8988T (cell line): ENCODE results near the gene ALDH5A1.

Experiments used
- DNase-seq: peaks from one replicate; pipeline ENCODE4 v3.0.0; 2011

ALDH5A1 gene

DNA sequence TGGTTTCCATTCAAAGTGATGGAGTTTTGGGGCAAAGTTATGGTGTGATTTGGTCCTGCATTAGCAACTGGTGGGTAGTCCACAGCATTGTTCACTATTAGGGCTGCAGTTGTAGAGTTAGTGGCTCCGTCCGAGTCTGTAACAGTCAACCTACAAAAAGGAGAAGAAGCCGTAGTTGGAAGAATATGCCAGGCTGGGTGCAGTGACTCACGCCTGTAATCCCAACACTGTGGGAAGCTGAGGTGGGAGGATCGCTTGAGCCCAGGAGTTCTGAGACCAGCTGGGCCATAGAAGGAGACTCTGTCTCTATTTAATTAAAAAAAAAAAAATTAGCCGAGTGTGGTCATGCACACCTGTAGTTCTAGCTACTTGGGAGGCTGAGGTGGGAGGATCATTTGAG, 81.7 kb downstream of the ALDH5A1 start:
- DNase-seq = no peak

DNA sequence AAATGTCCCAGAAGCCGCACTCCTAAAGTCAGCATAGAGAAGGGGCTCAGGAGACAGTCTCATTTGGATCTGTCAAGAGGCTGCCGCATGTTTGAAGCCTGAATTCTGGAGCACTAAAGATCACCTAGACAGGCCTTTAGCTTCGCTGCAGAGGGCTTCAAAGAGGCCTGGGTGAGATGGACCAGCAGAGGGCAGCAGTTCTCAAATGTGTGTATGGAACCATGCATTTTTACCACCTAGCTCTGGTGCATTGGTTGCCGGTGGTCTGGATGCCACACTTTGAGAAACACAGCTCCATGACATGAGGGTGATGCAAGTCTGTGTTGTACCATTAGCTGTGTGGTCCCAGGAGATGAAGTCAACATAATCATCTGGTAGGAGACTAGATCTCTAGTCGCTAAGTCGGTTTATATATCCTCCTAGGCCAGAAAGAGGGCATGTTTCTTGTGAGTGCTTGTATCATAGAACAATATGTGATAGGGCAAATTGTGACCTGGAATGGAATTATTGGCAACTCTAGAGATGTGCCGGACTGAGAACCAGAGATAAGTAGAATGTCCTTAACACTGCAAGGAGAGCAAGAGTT, 86.4 kb downstream of the ALDH5A1 start:
- no peak for DNase-seq

DNA sequence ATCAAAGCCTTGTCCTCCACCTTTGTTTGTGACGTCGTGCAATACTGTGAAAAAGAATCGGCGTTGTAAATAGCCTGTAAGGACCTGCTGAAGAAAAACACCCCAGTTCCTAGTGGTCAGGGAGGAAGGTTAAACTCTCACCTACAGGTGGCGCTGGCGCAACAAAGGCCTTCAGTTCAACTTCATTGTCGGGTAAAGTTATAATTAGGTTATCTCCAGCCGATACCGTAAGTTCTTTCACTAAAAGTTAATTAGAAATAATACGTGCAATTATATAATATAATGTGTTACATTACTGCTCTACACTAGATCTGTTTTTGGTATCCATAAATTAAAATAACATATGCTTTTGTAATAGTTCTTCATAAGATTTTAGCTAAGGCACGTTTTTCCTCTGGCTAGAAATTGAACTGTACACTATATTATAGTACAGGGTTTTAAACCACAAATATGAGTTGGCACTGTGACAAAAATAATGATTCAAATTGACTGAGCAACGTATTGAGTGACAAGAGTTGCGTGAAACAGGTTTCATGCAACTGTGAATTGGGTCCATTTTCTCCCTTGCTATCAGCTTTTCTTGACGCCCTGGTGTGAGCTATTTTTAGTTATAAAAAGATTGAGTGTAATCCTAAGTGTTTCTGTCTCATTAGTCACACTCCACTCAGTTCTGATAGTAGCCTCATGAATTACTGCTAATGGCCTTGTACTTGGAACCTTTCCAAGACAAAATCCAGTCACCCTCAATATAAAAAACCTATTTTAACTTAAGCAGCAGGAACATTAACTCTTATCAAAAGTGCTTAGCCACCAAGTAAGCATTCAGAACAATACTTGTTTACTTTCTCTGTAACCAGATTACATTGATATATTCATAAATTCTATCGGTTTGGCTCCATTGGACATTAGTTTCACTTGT, 89.0 kb downstream of the ALDH5A1 start:
- DNase-seq = no peak

- no peak for DNase-seq
Observed at GRCh38 chr6:24584382-24584720, 89.6 kb downstream of the ALDH5A1 start.
